Tibial nerve (tissue), 4 donors: ENCODE results near the gene CD1E. TPM values are rescaled to one million over a fixed set of nuclear protein-coding genes. Genes with fewer than 3 reads are reported as not detected.

Experiments used
- DNase-seq, 2 donors: peaks; one replicate each; pipeline ENCODE4 v3.0.0-alpha.2; 2019; ENCODE audit warnings: low spot score in 2 of 2
- H3K27ac ChIP-seq, 4 donors: fragments of 200-600 bp; sonication (generic) in 3 of 4; one replicate each; pipeline ENCODE4 v1.5.1; 2017 to 2019; ENCODE audit warnings: mild to moderate bottlenecking in 1 of 4
- H3K27me3 ChIP-seq, 2 donors: fragments of 200-600 bp; sonication (generic) in 1 of 2; one replicate each; pipeline versions ENCODE4 v1.5.1 to v1.6.0; 2017 to 2019
- H3K36me3 ChIP-seq, 3 donors: fragments of 200-600 bp; sonication (generic); one replicate each; pipeline ENCODE4 v1.5.1; 2018 to 2019
- H3K4me1 ChIP-seq, 4 donors: fragments of 200-600 bp; sonication (generic) in 3 of 4; one replicate each; pipeline ENCODE4 v1.5.1; 2017 to 2019
- H3K4me3 ChIP-seq, 4 donors: fragments of 200-600 bp; sonication (generic) in 3 of 4; one replicate each; pipeline ENCODE4 v1.5.1; 2017 to 2019; ENCODE audit warnings: mild to moderate bottlenecking in 1 of 4, moderate library complexity in 1 of 4
- H3K9me3 ChIP-seq, 4 donors: fragments of 200-600 bp; sonication (generic) in 3 of 4; one replicate each; pipeline ENCODE4 v1.5.1; 2017 to 2019
- CTCF ChIP-seq, 5 experiments: fragments of 200-600 bp in 3 of 5; fragments of 450-650 bp in 2 of 5; sonication (generic) in 3 of 5; IDR thresholded peaks; one replicate each; pipeline ENCODE4 v1.5.1; 2016 to 2019; ENCODE audit warnings: antibody characterized with exemption in 5 of 5, mild to moderate bottlenecking in 3 of 5, moderate library complexity in 2 of 5
- EP300 ChIP-seq, 2 donors: sonication (generic); formaldehyde crosslinking; IDR thresholded peaks; one replicate each; pipeline ENCODE4 v1.6.1; 2017; ENCODE audit warnings: antibody characterized with exemption in 2 of 2, mild to moderate bottlenecking in 1 of 2
- POLR2A ChIP-seq, 2 donors: fragments of 450-650 bp; IDR thresholded peaks; one replicate each; pipeline ENCODE4 v1.6.1; 2017; ENCODE audit warnings: antibody characterized with exemption in 2 of 2, mild to moderate bottlenecking in 2 of 2, moderate library complexity in 2 of 2
- WGBS, 2 donors: methylation state at CpG; one replicate each; pipeline ENCODE4 v1.1.5; 2018; 5-methylcytosine and 5-hydroxymethylcytosine counted together
- total RNA-seq, 4 donors: library from RNA; depleted of rRNA; stranded (reverse); fragments of >200 nt; gene quantifications; one replicate each; pipeline ENCODE4 v1.1.0, GENCODE V29; 2016

The CD1E gene
- total RNA-seq, result 1 to 10 TPM in 1 of 4 donors, not detected in 3; 1.4 TPM

DNA sequence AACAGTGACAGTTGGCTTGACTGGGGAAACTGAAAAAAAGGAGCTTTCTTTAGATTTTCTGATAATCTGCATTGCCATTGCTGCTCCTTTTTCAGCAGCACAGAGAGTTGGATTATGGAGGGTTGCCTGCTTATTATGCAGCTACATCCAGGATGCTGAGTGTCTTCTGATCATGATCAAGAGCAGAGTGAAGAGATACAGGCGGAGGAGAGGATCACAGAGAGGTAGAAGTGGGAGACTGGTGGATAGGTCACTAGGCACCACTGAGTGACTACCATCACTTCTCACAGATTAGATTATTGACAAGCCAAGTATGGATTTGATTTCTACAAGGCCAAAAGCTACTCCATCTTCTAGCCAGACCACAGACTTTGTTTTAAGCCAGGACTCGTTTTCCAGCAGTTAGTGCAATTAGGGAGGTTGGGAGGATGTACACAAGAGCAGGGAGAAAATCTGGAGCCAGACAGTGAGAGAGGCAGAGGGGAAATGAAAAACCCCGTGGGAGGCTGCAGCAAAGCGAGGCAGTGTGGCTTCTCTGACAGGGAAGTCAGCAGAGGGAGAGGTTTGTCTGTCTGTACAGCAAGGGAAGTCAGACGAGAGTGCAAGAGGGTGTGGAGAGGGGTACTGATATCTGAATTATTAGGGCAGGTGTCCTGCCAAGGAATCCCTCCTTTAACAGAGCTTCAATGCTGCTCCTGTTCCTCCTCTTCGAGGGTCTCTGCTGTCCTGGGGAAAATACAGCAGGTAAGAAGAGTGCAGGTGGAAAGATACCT, at the start of gene CD1E:
Gene CD1E, plus strand, starts transcription at position 592 of the 773 bp plus-strand sequence. Its CDS starts 95 bp downstream, at position 687.
- Histone ChIP-seq H3K4me3 (no peak within 1 kb of the TSS), H3K9me3 (no peaks in the 10 kb centered on the region), H3K36me3 (no peaks in the 10 kb centered on the region), H3K4me1 (no peaks in the 10 kb centered on the region), H3K27ac (no peak within 1 kb of the TSS), H3K27me3 (no peaks in the 10 kb centered on the region)
- 35 to 42% methylated on average over 6 of the region's 6 CpGs for WGBS, 2 donors
- no peak for TF ChIP-seq EP300 (IDR thresholded peaks at IDR 0.05)
- TF ChIP-seq CTCF (IDR thresholded peaks at IDR 0.05), result no peak
- TF ChIP-seq POLR2A (IDR thresholded peaks at IDR 0.05), result no peak
- no peak for DNase-seq

DNA sequence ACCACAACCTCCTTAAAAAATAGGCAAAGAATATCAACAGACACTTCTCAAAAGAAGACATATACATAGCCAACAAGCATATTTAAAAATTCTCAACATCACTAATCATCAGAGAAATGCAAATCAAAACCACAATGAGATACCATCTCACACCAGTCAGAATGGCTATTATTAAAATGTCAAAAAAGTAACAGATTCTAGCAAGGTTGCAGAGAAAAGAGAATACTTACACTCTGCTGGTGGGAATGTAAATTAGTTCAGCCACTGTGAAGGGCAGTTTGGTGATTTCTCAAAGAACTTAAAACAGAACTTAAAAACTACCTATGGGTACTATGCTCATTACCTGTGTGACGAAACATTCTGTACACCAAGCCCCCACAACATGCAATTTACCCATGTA, 43.1 kb upstream of the CD1E start:
- Histone ChIP-seq H3K9me3 (peaks cover 0 to 41% (median 2%) of the 10 kb centered on the region in 4 donors), H3K27ac (no peak overlapping the region), H3K4me3 (no peak overlapping the region), H3K27me3 (no peaks in the 10 kb centered on the region), H3K36me3 (no peaks in the 10 kb centered on the region), H3K4me1 (no peaks in the 10 kb centered on the region)
- WGBS, 2 donors, result 77 to 82% methylated on average over 1 of the region's 1 CpG
- TF ChIP-seq POLR2A (IDR thresholded peaks at IDR 0.05) (no peak), EP300 (IDR thresholded peaks at IDR 0.05) (no peak), CTCF (IDR thresholded peaks at IDR 0.05) (no peak)
- DNase-seq, result no peak

- no peak for DNase-seq
- no peak overlapping the region for H3K4me3 ChIP-seq
- H3K36me3 ChIP-seq, result no peaks in the 10 kb centered on the region
- H3K27me3 ChIP-seq, result no peaks in the 10 kb centered on the region
- H3K9me3 ChIP-seq, result peaks cover 0 to 41% (median 2%) of the 10 kb centered on the region in 4 donors
- H3K27ac ChIP-seq, result no peak overlapping the region
- no peaks in the 10 kb centered on the region for H3K4me1 ChIP-seq
- TF ChIP-seq POLR2A (IDR thresholded peaks at IDR 0.05) (no peak), EP300 (IDR thresholded peaks at IDR 0.05) (no peak), CTCF (IDR thresholded peaks at IDR 0.05) (no peak)
- 69 to 76% methylated on average over 2 of the region's 2 CpGs for WGBS, 2 donors
Measured at GRCh38 chr1:158311066-158311465, 42.6 kb upstream of the CD1E start.

- Histone ChIP-seq H3K36me3 (no peaks in the 10 kb centered on the region), H3K9me3 (peaks cover 0 to 20% (median 0%) of the 10 kb centered on the region in 4 donors), H3K4me3 (no peak overlapping the region), H3K27me3 (no peaks in the 10 kb centered on the region), H3K27ac (no peak overlapping the region), H3K4me1 (no peaks in the 10 kb centered on the region)
- WGBS, 2 donors, result 45 to 74% methylated on average over 1 of the region's 1 CpG
- TF ChIP-seq CTCF (IDR thresholded peaks at IDR 0.05) (no peak), POLR2A (IDR thresholded peaks at IDR 0.05) (no peak), EP300 (IDR thresholded peaks at IDR 0.05) (no peak)
- DNase-seq, result no peak
Measured at GRCh38 chr1:158323866-158324265, 29.8 kb upstream of the CD1E start.

- no peak for DNase-seq
- 80 to 82% methylated on average over 4 of the region's 4 CpGs for WGBS, 2 donors
- no peaks in the 10 kb centered on the region for H3K27me3 ChIP-seq
- no peaks in the 10 kb centered on the region for H3K36me3 ChIP-seq
- H3K9me3 ChIP-seq, result peaks cover 0 to 20% (median 0%) of the 10 kb centered on the region in 4 donors
- H3K4me1 ChIP-seq, result no peaks in the 10 kb centered on the region
- no peak overlapping the region for H3K27ac ChIP-seq
- TF ChIP-seq CTCF (IDR thresholded peaks at IDR 0.05), result no peak
- TF ChIP-seq EP300 (IDR thresholded peaks at IDR 0.05), result no peak
- TF ChIP-seq POLR2A (IDR thresholded peaks at IDR 0.05), result no peak
- H3K4me3 ChIP-seq, result no peak overlapping the region
Measured at GRCh38 chr1:158324395-158324794, 29.3 kb upstream of the CD1E start.
